Endothelial cell of umbilical vein (primary cell): ENCODE results near the gene OCEL1.

Source experiments
- CTCF ChIP-seq, 2 donors: IDR thresholded peaks; 1 replicate in 1 of 2; 2 replicates in 1 of 2; pipeline ENCODE4 v1.5.1; 2011; ENCODE audit warnings: low read length in 2 of 2, mild to moderate bottlenecking in 2 of 2, moderate library complexity in 2 of 2, control low read depth in 1 of 2, inconsistent platforms in 1 of 2, low read depth in 1 of 2; ENCODE audit not compliant: insufficient read depth in 1 of 2; ENCODE audit errors: extremely low read depth in 1 of 2
- EZH2 ChIP-seq: IDR thresholded peaks from 2 replicates; pipeline ENCODE4 v1.6.1; 2012; ENCODE audit warnings: borderline replicate concordance, low read depth, mild to moderate bottlenecking, moderate library complexity, low read length, inconsistent platforms; ENCODE audit not compliant: severe bottlenecking
- GATA2 ChIP-seq: IDR thresholded peaks from 2 replicates; pipeline ENCODE4 v1.7.0; 2011; ENCODE audit warnings: low read depth, mild to moderate bottlenecking, moderate library complexity, mixed read lengths, low read length; ENCODE audit not compliant: insufficient read length, insufficient read depth
- JUN ChIP-seq: IDR thresholded peaks from 2 replicates; pipeline ENCODE4 v1.6.1; 2011; ENCODE audit warnings: borderline replicate concordance, low read depth; ENCODE audit not compliant: insufficient read length, insufficient read depth
- POLR2A ChIP-seq: IDR thresholded peaks from 2 replicates; pipeline ENCODE4 v1.6.1; 2012; ENCODE audit warnings: low read depth, mild to moderate bottlenecking, control low read depth, low read length
- POLR2AphosphoS5 ChIP-seq: IDR thresholded peaks from 2 replicates; pipeline ENCODE4 v1.6.1; 2012; ENCODE audit warnings: low read depth, mild to moderate bottlenecking, control low read depth, low read length, moderate library complexity; ENCODE audit not compliant: insufficient read depth
- TF ChIP-seq, protein P1 (sequence below): IDR thresholded peaks from 2 replicates; pipeline ENCODE4 v1.6.1; 2011; ENCODE audit not compliant: insufficient read depth, insufficient read length

- TF ChIP-seq, protein P1, sequence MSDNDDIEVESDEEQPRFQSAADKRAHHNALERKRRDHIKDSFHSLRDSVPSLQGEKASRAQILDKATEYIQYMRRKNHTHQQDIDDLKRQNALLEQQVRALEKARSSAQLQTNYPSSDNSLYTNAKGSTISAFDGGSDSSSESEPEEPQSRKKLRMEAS: no peak
- TF ChIP-seq CTCF (IDR thresholded peaks at IDR 0.05; ENCODE audit: extremely low read depth in 1 of 2, insufficient read depth in 1 of 2, low read depth in 1 of 2, low read length in 2 of 2): no peak
- TF ChIP-seq EZH2: no peak
- TF ChIP-seq GATA2: no peak
- TF ChIP-seq POLR2A: no peak
- no peak for TF ChIP-seq POLR2AphosphoS5
- TF ChIP-seq JUN: no peak
Observed at GRCh38 chr19:17202713-17203112, 23.3 kb upstream of the OCEL1 start.
